Measurements from ENCODE around the gene IL1R1.

GRCh38 chr2:102145107-102145506 lies 2.6 kb downstream of the IL1R1 start:
- TF ChIP-seq CTCF (IDR thresholded peaks at IDR 0.05) (no peak), POLR2A (IDR thresholded peaks at IDR 0.05) (no peak)
